NT2/D1 (cell line): ENCODE measurements around the gene LEMD3.

ENCODE experiments used
- SUZ12 ChIP-seq: IDR thresholded peaks from 2 replicates; pipeline ENCODE4 v1.6.1; 2011; ENCODE audit not compliant: insufficient read length, insufficient read depth; ENCODE audit errors: extremely low read depth
- YY1 ChIP-seq: IDR thresholded peaks from 2 replicates; pipeline ENCODE4 v1.6.1; 2011; ENCODE audit not compliant: insufficient read length, insufficient read depth
- ZNF274 ChIP-seq: IDR thresholded peaks from 2 replicates; pipeline ENCODE4 v1.6.1; 2011; ENCODE audit warnings: mild to moderate bottlenecking, low read depth, low read length

- TF ChIP-seq ZNF274 = no peak
- no peak for TF ChIP-seq YY1
- no peak for TF ChIP-seq SUZ12
These were observed 47.7 kb downstream of the LEMD3 start for GRCh38 chr12:65217086-65217485.
